Natural killer cell treated with Interleukin-12 subunit alpha and Interleukin-12 subunit beta and Interleukin-15 and Interleukin-18, amount 100 ng/mL, for 72 hours (primary cell): Measurements from ENCODE around the gene CYBRD1. TPM values are rescaled to one million over a fixed set of nuclear protein-coding genes. Genes with fewer than 3 reads are reported as not detected.

Source experiments
- ATAC-seq, 2 donors: fragments of 150-1000 bp; cut with Tn5 transposase in 1 of 2; sonication (Bioruptor Pico), chemical (Tn5 transposase) in 1 of 2; 2 replicates each; pipeline ENCODE4 v1.10.0; 2021
- DNase-seq: peaks from one replicate; pipeline ENCODE4 v3.0.0; 2022; ENCODE audit warnings: low spot score
- H3K27ac Mint-ChIP-seq, 2 donors: 1 replicate in 1 of 2; 2 replicates in 1 of 2; pipeline ENCODE4 v1.8.0; 2022; ENCODE audit warnings: mixed read lengths in 2 of 2, mild to moderate bottlenecking in 1 of 2, moderate library complexity in 1 of 2
- H3K27me3 Mint-ChIP-seq, 2 donors: 1 replicate in 1 of 2; 2 replicates in 1 of 2; pipeline ENCODE4 v1.8.0; 2022; ENCODE audit warnings: mixed read lengths in 2 of 2
- H3K36me3 Mint-ChIP-seq: one replicate; pipeline ENCODE4 v1.8.0; 2022; ENCODE audit warnings: mixed read lengths
- H3K4me1 Mint-ChIP-seq, 2 donors: 1 replicate in 1 of 2; 2 replicates in 1 of 2; pipeline ENCODE4 v1.8.0; 2022; ENCODE audit warnings: low read depth in 2 of 2, mixed read lengths in 2 of 2, mild to moderate bottlenecking in 1 of 2
- H3K4me3 Mint-ChIP-seq: one replicate; pipeline ENCODE4 v1.8.0; 2022; ENCODE audit warnings: mixed read lengths
- H3K9me3 Mint-ChIP-seq: 2 replicates; pipeline ENCODE4 v1.8.0; 2022; ENCODE audit warnings: mixed read lengths
- total RNA-seq, 2 donors: library from RNA; stranded (reverse); gene quantifications; one replicate each; pipeline ENCODE4 v1.2.3, GENCODE V29; 2022

Gene CYBRD1
- total RNA-seq, 2 donors from 2014 or later = 0.78 to 5.2 TPM

DNA sequence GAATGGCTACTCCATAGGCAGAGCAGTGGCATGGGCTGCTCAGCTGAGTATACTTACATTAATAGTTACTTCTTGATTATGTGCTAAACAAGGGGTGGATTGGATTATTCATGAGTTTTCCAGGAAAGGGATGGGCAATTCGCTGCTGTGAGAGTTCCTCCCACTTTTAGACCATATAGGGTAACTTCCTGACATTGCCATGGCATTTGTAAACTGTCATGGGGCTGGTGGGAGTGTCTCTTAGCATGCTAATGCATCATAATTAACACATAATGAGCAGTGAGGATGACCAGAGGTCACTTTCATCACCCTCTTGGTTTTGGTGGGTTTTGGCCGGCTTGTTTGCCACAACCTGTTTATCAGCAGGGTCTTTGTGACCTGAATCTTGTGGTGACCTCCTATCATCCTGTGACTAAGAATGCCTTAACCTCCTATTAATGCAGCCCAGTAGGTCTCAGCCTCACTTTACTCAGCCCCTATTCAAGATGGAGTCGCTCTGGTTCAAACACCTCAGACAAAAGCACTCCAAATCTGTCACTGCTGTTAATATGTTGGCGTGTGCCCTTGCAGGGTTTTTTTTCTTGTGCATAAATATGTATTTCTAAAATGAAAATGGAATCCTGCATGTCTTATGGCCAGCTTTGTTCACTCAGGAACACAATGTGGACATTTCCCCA lies 56.0 kb downstream of the CYBRD1 start:
- H3K27me3 Mint-ChIP-seq = peaks cover 5 to 14% of the 10 kb centered on the region in 2 donors
- DNase-seq = no peak
- H3K27ac Mint-ChIP-seq = no peak overlapping the region
- no peaks in the 10 kb centered on the region for H3K36me3 Mint-ChIP-seq
- ATAC-seq = no peak
- H3K4me1 Mint-ChIP-seq = peaks cover 0 to 4% of the 10 kb centered on the region in 2 donors
- no peak overlapping the region for H3K4me3 Mint-ChIP-seq
- no peaks in the 10 kb centered on the region for H3K9me3 Mint-ChIP-seq

DNA sequence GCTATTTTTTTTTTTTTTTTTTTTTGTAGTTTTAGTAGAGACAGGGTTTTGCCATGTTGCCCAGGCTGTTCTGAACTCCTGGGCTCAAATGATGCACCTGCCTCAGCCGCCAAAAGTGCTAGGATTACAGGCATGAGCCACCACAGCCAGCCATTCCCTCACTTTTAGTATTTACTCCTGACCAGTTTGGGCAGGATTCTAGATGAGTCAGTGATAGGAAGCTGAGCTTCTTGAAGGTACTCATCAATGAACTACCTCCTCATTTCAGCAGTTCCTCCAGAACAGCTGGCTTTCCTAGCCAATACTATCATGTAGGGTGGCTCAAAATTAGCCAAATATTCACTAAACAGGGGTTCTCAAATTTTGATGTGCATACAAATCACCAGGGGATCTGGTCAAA lies 57.2 kb downstream of the CYBRD1 start:
- H3K4me1 Mint-ChIP-seq = no peaks in the 10 kb centered on the region
- no peak overlapping the region for H3K27ac Mint-ChIP-seq
- no peaks in the 10 kb centered on the region for H3K36me3 Mint-ChIP-seq
- ATAC-seq (no peak), DNase-seq (no peak)
- peaks cover 5 to 14% of the 10 kb centered on the region in 2 donors for H3K27me3 Mint-ChIP-seq
- H3K9me3 Mint-ChIP-seq = no peaks in the 10 kb centered on the region
- H3K4me3 Mint-ChIP-seq = no peak overlapping the region

DNA sequence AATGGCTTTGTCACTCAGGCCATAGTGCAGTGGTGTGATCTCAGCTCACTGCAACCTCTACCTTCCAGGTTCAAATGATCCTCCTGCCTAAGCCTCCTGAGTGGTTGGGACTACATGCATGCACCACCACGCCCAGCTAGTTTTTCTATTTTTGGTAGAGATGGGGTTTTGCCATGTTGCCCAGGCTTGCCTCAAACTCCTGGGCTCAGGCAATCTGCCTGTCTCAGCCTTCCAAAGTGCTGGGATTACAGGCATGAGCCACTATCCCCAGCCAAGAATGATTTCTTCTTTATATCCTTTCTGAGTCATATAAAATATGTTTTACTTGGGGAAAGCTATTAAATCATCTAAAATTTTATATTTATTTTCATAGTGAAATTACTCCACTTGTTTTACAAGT lies 61.3 kb downstream of the CYBRD1 start:
- no peaks in the 10 kb centered on the region for H3K9me3 Mint-ChIP-seq
- no peaks in the 10 kb centered on the region for H3K4me1 Mint-ChIP-seq
- H3K27me3 Mint-ChIP-seq = peaks cover 6 to 20% of the 10 kb centered on the region in 2 donors
- no peak overlapping the region for H3K27ac Mint-ChIP-seq
- H3K4me3 Mint-ChIP-seq = no peak overlapping the region
- H3K36me3 Mint-ChIP-seq = no peaks in the 10 kb centered on the region
- ATAC-seq (no peak), DNase-seq (no peak)

DNA sequence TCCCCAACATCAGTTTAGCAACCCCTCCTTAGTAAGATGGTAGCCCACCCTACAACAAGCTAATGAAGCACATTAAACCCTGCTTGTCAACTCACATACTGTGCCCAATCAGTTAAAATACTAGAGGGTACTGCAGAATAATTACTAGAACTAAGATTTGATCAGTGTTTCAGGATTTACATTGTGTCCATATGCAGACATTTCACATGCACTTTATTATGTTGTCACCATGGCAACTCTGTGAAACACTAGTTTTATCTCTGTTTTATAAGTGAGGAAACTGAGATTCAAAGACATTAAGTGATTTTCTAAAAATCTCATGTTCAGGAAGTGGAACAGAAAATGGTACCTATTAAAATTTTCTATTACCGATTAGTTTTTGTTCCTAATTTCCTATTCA lies 61.7 kb downstream of the CYBRD1 start:
- Mint-ChIP-seq H3K4me3 (no peak overlapping the region), H3K27ac (no peak overlapping the region), H3K9me3 (no peaks in the 10 kb centered on the region), H3K27me3 (peaks cover 6 to 20% of the 10 kb centered on the region in 2 donors), H3K36me3 (no peaks in the 10 kb centered on the region), H3K4me1 (no peaks in the 10 kb centered on the region)
- ATAC-seq (no peak), DNase-seq (no peak)

DNA sequence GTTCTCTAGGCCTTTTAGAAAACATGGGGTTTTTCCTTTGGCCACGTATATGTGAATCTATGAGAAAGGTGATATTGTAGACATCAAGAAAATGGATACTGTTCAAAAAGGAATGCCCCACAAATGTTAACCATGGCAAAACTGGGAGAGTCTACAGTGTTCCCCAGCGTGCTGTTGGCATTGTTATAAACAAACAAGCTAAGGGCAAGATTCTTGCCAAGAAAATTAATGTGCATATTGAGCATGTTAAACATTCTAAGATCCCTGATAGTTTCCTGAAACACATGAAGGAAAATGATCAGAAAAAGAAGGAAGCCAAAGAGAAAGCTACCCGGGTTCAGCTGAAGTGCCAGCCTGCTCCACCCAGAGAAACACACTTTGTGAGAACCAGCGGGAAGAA lies 64.9 kb downstream of the CYBRD1 start:
- DNase-seq (no peak), ATAC-seq (no peak)

DNA sequence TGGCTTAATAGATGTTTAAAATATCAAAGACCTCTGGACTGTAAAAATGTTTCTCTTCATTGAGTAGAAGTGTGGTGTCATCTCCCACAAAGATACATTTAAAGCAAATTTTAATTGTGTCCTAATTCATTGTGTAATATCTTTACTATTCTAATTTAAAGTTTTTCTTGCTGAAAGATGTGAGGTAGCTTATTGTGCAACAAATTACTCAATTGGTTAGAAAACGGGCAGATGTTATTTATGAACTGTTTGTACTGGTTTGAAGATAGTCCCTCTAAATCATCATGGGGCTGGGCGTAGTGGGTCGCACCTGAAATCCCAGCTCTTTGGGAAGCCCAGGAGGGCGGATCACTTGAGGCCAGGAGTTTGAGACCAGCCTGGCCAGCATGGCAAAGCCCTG lies 65.3 kb downstream of the CYBRD1 start:
- no peaks in the 10 kb centered on the region for H3K36me3 Mint-ChIP-seq
- H3K9me3 Mint-ChIP-seq = no peaks in the 10 kb centered on the region
- ATAC-seq = no peak
- no peak overlapping the region for H3K4me3 Mint-ChIP-seq
- peaks cover 13 to 31% of the 10 kb centered on the region in 2 donors for H3K27me3 Mint-ChIP-seq
- no peak for DNase-seq
- no peaks in the 10 kb centered on the region for H3K4me1 Mint-ChIP-seq
- H3K27ac Mint-ChIP-seq = no peak overlapping the region

More for the DNA sequence above, 64.9 kb downstream of the CYBRD1 start:
- H3K9me3 Mint-ChIP-seq = no peaks in the 10 kb centered on the region
- H3K27me3 Mint-ChIP-seq = peaks cover 13 to 30% of the 10 kb centered on the region in 2 donors
- no peak overlapping the region for H3K4me3 Mint-ChIP-seq
- no peak overlapping the region for H3K27ac Mint-ChIP-seq
- H3K36me3 Mint-ChIP-seq = no peaks in the 10 kb centered on the region
- no peaks in the 10 kb centered on the region for H3K4me1 Mint-ChIP-seq

DNA sequence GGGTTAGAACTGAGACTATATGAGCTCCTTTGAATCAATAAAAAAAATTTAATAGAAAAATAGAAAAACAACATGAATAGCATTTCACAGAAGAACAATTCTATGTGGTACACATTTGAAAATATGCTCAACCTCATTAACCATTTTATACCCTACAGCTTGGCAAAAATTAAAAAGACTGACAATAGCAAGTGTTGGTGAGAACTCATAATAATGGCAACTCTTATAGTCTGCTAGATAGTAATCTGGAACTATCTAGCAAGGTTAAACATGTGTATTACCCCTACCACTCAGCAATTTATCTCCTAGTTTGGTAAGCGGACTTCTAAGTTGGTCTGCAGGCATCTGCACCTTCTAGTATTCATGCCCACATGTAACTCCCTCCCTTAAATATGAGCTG lies 67.8 kb downstream of the CYBRD1 start:
- DNase-seq = no peak
- ATAC-seq = no peak
- H3K27me3 Mint-ChIP-seq = peaks cover 23 to 30% of the 10 kb centered on the region in 2 donors
- H3K4me1 Mint-ChIP-seq = no peaks in the 10 kb centered on the region
- no peaks in the 10 kb centered on the region for H3K9me3 Mint-ChIP-seq
- no peaks in the 10 kb centered on the region for H3K36me3 Mint-ChIP-seq
- H3K4me3 Mint-ChIP-seq = no peak overlapping the region
- H3K27ac Mint-ChIP-seq = no peak overlapping the region

DNA sequence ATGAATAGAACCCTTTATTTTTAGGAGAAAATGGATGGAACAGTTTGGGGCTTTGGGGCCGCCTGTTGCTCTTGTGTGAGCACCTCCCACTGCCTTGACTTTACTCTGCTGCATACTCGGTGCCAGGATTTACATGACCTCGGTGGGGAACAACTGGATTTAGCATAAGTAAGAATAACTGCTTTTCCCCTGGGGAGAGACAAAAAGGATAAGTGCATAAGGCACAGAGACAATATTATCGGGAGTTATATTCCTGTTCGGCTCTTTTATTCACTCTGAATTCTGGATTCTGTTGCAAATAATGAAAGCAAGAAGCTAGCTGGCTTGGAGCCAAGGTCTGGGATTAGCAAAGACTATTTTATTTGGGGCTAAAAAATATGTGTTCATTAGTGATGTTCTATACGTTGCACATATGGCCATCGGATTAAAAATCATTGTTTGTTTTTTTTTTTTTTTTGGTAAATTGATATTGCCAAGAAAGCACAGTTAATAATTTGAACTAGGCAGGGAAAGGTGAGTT lies 69.8 kb downstream of the CYBRD1 start:
- no peaks in the 10 kb centered on the region for H3K9me3 Mint-ChIP-seq
- no peaks in the 10 kb centered on the region for H3K36me3 Mint-ChIP-seq
- H3K4me1 Mint-ChIP-seq = no peaks in the 10 kb centered on the region
- ATAC-seq (no peak), DNase-seq (no peak)
- peaks cover 23 to 24% of the 10 kb centered on the region in 2 donors for H3K27me3 Mint-ChIP-seq
- no peak overlapping the region for H3K27ac Mint-ChIP-seq
- no peak overlapping the region for H3K4me3 Mint-ChIP-seq

DNA sequence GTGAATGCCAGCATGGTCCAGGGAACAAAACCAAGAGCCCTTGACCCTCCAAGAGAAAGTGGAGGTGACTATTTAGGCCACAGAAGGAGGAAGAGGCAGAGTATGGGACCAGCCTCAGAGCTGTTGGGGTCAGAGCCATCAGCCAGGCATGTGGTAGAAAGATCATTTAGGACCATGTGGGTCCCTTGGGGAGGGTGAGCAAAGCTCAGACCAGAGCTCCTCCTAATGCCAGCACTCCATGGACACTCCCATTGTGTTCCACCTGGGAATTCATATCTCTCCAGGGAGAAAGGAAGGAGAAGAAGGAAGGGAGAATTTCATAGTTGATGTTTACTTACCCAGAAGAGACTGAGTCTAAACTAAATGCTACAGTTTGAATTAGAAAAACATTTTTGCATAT lies 73.2 kb downstream of the CYBRD1 start:
- H3K4me1 Mint-ChIP-seq = peaks cover 0 to 3% of the 10 kb centered on the region in 2 donors
- H3K9me3 Mint-ChIP-seq = no peaks in the 10 kb centered on the region
- no peak overlapping the region for H3K4me3 Mint-ChIP-seq
- H3K27ac Mint-ChIP-seq = no peak overlapping the region
- ATAC-seq (no peak), DNase-seq (no peak)
- H3K36me3 Mint-ChIP-seq = no peaks in the 10 kb centered on the region
- peaks cover 23 to 34% of the 10 kb centered on the region in 2 donors for H3K27me3 Mint-ChIP-seq

DNA sequence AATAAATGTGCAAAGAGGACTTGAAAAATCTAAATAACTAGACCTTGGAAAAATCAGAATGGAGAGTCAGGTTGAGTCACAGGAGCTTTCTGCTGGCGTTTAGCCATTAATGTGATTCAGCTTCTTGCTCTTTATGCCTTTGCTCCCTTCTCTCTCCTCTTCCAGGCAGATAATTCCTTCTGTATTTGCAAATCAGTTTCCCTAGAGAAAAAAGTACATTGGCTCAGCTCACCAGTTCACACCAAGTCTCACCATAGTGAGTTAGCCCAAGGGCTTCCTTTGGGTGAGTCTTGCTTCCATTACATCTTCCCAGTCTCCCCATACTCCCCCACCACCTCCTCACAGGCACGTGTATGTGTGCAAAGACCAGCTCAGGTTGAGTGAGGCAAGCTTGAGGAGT lies 73.6 kb downstream of the CYBRD1 start:
- Mint-ChIP-seq H3K27ac (no peak overlapping the region), H3K4me1 (peaks cover 0 to 3% of the 10 kb centered on the region in 2 donors), H3K4me3 (no peak overlapping the region), H3K36me3 (no peaks in the 10 kb centered on the region), H3K9me3 (no peaks in the 10 kb centered on the region), H3K27me3 (peaks cover 21 to 31% of the 10 kb centered on the region in 2 donors)
- DNase-seq = no peak
- ATAC-seq = no peak

DNA sequence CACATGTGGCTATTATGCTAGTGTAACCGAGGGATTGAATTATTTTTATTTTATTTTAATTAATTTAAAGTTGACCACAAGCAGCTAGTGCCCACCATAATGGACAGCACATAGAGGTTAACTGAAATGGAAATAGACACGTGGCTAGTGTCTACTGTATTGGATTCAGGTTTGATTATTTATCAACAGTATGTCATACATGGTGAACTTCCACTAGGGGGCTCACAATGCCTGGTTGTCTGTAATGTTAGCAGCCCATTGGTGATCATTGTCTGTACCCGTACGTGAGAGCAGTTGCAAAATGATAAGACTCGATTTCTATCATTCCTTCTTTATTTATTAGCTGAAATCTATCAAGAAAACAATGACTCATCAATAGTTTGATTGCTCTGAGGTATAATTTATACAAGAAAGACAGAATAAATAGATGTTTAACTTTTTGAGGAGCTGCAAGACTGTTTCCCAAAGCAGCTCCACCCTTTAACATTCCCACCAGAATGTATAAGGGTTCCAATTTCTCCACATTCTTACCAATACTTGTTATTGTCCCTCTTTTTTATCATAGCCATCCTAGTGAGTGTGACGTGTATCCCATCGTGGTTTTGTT lies 76.5 kb downstream of the CYBRD1 start:
- H3K36me3 Mint-ChIP-seq = no peaks in the 10 kb centered on the region
- H3K27me3 Mint-ChIP-seq = peaks cover 19 to 24% of the 10 kb centered on the region in 2 donors
- no peaks in the 10 kb centered on the region for H3K9me3 Mint-ChIP-seq
- ATAC-seq (peak; percentile 82 to 87), DNase-seq (no peak)
- peaks cover 0 to 3% of the 10 kb centered on the region in 2 donors for H3K4me1 Mint-ChIP-seq
- no peak overlapping the region for H3K27ac Mint-ChIP-seq
- no peak overlapping the region for H3K4me3 Mint-ChIP-seq

DNA sequence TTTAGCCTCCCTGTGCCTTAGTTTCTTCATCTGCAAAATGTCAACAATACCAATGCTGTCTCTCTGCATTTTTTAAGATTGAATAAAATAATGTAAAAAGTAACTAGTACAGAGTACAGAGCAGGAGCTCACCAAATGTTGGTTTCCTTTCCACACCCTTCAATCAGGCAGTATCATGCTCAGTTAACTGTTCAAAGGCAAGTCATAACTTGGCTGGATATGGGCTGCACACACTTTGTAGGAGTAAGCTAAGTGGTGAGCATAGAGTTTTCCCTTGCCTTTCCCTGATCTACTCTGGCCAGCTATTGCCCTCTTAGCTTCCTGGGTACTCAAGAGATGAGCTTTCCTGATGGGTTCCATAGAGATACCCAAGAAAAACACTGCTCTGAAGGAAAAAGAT lies 77.9 kb downstream of the CYBRD1 start:
- Mint-ChIP-seq H3K27ac (no peak overlapping the region), H3K36me3 (no peaks in the 10 kb centered on the region), H3K27me3 (peaks cover 14 to 24% of the 10 kb centered on the region in 2 donors), H3K9me3 (no peaks in the 10 kb centered on the region), H3K4me3 (no peak overlapping the region), H3K4me1 (peaks cover 0 to 3% of the 10 kb centered on the region in 2 donors)
- ATAC-seq (no peak), DNase-seq (no peak)

DNA sequence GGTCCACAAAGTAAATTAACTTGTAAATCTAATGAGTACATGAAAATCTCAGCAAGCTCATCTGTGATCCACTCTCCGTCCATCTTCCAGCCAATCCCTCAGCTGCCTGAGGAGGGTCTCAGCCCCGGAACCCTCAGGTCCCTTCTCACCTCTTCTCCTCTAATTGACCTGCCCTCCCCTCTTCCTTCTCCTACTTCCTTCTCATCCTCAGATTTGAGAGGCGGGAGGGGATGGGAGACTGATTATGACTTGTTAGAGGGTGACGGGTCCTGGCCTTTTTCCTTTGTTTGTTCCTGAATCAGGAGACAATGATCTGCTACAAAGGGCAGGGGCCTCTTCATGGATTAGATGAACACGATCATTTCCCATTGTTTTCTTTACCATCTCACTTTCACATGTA lies 80.1 kb downstream of the CYBRD1 start:
- Mint-ChIP-seq H3K27ac (no peak overlapping the region), H3K36me3 (no peaks in the 10 kb centered on the region), H3K4me3 (no peak overlapping the region), H3K9me3 (no peaks in the 10 kb centered on the region), H3K27me3 (peaks cover 17 to 24% of the 10 kb centered on the region in 2 donors), H3K4me1 (peaks cover 0 to 3% of the 10 kb centered on the region in 2 donors)
- ATAC-seq (no peak), DNase-seq (no peak)
